ENCODE results near the gene BROX. TPM values are rescaled to one million over a fixed set of nuclear protein-coding genes. Genes with fewer than 3 reads are reported as not detected.
A peak's percentile ranks its signal among the peaks of the same experiment; 100 is the strongest.
"Not testable (repeated sequence)": the region's sequence is repeated elsewhere in the genome, so short reads cannot be mapped to it uniquely, and the experiment has no call there.

Gene BROX, protein sequence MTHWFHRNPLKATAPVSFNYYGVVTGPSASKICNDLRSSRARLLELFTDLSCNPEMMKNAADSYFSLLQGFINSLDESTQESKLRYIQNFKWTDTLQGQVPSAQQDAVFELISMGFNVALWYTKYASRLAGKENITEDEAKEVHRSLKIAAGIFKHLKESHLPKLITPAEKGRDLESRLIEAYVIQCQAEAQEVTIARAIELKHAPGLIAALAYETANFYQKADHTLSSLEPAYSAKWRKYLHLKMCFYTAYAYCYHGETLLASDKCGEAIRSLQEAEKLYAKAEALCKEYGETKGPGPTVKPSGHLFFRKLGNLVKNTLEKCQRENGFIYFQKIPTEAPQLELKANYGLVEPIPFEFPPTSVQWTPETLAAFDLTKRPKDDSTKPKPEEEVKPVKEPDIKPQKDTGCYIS
- total RNA-seq = 10 to 100 TPM; 40.7 to 80.2 (median 51.4) TPM

DNA sequence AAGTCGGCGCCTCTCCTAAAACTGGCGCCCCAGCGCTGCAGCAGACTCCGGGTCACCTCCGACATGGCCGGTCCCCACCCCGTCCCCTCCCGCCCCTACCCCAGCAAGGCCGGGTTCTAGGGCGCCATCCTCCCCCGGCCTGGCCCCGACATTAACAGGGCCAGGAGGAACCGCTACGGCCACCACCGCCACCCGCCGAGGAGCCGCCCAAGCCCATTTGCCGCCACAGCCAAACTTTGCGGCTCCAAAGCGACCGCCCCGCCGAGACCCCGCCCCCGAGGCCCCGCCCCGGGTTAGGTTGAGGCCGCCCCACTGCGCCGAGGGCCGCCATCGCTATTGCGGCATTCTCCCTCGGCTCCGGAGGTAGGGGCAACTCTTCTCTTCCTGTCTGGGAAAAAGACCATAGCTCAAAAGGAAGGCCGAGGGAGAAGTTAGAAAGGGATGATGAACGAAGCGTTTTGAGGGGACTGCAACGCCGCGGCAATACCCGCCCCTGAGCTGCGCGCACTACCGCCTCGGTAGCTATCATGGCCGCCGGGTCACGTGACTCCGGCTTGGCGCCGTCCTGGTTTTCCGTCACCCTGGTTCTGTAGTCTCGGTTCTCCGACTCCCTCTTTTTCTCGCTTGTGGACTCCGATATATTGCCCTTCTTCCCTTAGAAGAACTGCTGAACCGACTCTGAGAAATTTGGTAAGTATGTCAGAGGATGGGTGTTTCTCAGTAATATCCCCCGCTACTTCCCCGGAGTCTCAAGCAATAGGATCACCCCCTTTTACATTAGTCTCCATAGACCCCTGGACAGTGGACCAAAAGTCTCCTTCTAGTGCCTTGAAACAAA lies at the start of gene BROX, which contains the start of gene AIDA:
TSS of gene BROX (plus strand) at position 312 of the 838 bp plus-strand sequence. CDS start 3,136 bp downstream, outside the sequence.
TSS of gene AIDA (minus strand) at position 239 of the 838 bp plus-strand sequence. CDS start at position 65, 174 bp downstream.
- peak; percentile 88 for ATAC-seq
- intact Hi-C loops (cut with DNase I; ENCODE audit: low total_unique reads) = loop anchor here (1.0 to 5.0 kb wide), 2 partner anchors 68 to 245 kb away; no protein-coding TSS in a partner anchor
- peaks cover 26 to 36% of the 10 kb centered on the region in 2 donors for H3K4me1 ChIP-seq

GRCh38 chr1:222663431-222663934 lies 48.9 kb upstream of the BROX start:
- H3K4me1 ChIP-seq = no peaks in the 10 kb centered on the region
- H3K27me3 ChIP-seq = no peaks in the 10 kb centered on the region
- no peak overlapping the region for H3K27ac ChIP-seq
- H3K36me3 ChIP-seq = peaks cover 3 to 89% of the 10 kb centered on the region in 2 donors
- H3K4me3 ChIP-seq = no peak overlapping the region
- in situ Hi-C loops (cut with MboI; ENCODE audit: low sequenced_read_pairs in 4 of 4) (no loop called here), intact Hi-C loops (cut with DNase I; ENCODE audit: low total_unique reads) (no loop called here)
- no peak for TF ChIP-seq CTCF (IDR thresholded peaks at IDR 0.05 in 4 of 5, conservative IDR thresholded peaks at IDR 0.05 in 1 of 5)
- DNase-seq (no peak), ATAC-seq (no peak)
- no peaks in the 10 kb centered on the region for H3K9me3 ChIP-seq

More for the DNA sequence above, at the start of gene BROX, which contains the start of gene AIDA:
- Histone ChIP-seq H3K27ac (peak within 1 kb of the TSS; percentile 96 to 99 (median 98)), H3K27me3 (no peaks in the 10 kb centered on the region), H3K9me3 (no peaks in the 10 kb centered on the region), H3K36me3 (peaks cover 0 to 25% of the 10 kb centered on the region in 2 donors), H3K4me3 (peak within 1 kb of the TSS; percentile 84 to 98 (median 90))
- in situ Hi-C loops (cut with MboI; ENCODE audit: low sequenced_read_pairs in 4 of 4) = loop anchor here in 2 of 4 donors (10.0 kb wide), 1 partner anchor 68 kb away; no protein-coding TSS in a partner anchor
- peak in 2 of 5 experiments; percentile 29 to 44 for TF ChIP-seq CTCF (IDR thresholded peaks at IDR 0.05 in 4 of 5, conservative IDR thresholded peaks at IDR 0.05 in 1 of 5)
- TF ChIP-seq POLR2A (IDR thresholded peaks at IDR 0.05) = peak; percentile 47 to 69
- peak; percentile 90 for DNase-seq

DNA sequence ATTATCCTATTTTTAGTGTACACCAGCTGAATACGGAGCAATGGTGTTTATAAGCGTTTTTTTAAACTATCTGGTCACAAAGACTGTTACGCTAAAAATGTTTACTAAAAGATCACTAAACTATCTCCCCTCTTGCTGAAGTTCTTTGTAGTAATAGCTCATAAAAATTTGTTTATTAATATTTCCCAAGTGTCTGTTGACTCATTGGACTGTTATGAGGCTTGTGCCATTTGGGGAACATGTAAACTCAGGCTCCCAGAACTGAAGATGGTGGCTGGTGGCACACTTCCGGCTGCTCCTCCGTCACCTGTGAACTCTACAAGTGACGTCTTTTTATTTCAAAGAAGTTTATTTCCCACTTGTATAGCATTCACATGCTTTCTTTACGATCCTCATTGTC lies 46.4 kb upstream of the BROX start:
- peaks cover 1 to 65% of the 10 kb centered on the region in 2 donors for H3K36me3 ChIP-seq
- no peaks in the 10 kb centered on the region for H3K9me3 ChIP-seq
- H3K4me1 ChIP-seq = no peaks in the 10 kb centered on the region
- H3K27ac ChIP-seq = peak overlapping the region in 1 of 4 donors; percentile 31
- in situ Hi-C loops (cut with MboI; ENCODE audit: low sequenced_read_pairs in 4 of 4) = no loop called here
- no peak for DNase-seq
- no peaks in the 10 kb centered on the region for H3K27me3 ChIP-seq
- TF ChIP-seq CTCF (IDR thresholded peaks at IDR 0.05 in 4 of 5, conservative IDR thresholded peaks at IDR 0.05 in 1 of 5) (no peak), POLR2A (IDR thresholded peaks at IDR 0.05) (no peak)
- ATAC-seq = no peak
- intact Hi-C loops (cut with DNase I; ENCODE audit: low total_unique reads) = no loop called here
- H3K4me3 ChIP-seq = no peak overlapping the region

DNA sequence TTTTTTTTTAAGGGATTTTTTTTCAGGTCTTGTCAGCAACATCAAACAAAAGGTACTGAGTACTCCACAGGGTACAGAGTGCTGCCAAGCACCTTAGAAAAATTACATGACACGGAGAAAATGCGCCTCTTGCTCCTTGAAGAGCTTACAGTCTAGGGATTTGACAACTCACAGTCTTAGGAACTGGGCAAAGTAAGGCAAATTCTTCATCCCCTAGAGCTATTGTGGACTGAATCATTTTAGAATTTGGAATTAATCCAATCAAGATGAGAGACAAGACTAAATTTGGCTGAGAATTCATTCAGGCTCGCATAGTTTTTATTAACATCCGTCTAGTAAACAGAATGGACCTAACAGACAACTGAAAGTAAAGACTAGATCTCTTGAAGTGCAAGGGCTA lies 44.2 kb upstream of the BROX start:
- H3K4me1 ChIP-seq; in situ Hi-C loops (cut with MboI; ENCODE audit: low sequenced_read_pairs in 4 of 4); intact Hi-C loops (cut with DNase I; ENCODE audit: low total_unique reads); H3K4me3 ChIP-seq; DNase-seq; ATAC-seq; H3K27me3 ChIP-seq; H3K9me3 ChIP-seq; H3K27ac ChIP-seq: not testable (repeated sequence)
- peaks cover 3 to 59% of the 10 kb centered on the region in 2 donors for H3K36me3 ChIP-seq

GRCh38 chr1:222669107-222669506 lies 43.3 kb upstream of the BROX start:
- H3K4me1 ChIP-seq; DNase-seq; H3K4me3 ChIP-seq; intact Hi-C loops (cut with DNase I; ENCODE audit: low total_unique reads); in situ Hi-C loops (cut with MboI; ENCODE audit: low sequenced_read_pairs in 4 of 4); H3K27me3 ChIP-seq; H3K9me3 ChIP-seq; H3K27ac ChIP-seq: not testable (repeated sequence)
- peaks cover 3 to 50% of the 10 kb centered on the region in 2 donors for H3K36me3 ChIP-seq
- ATAC-seq = peak in 1 of 2 donors; percentile 16

Data from gastrocnemius medialis (tissue), 4 donors.